NCI-H524 (cell line): ENCODE results near the gene CCDC38.

Experiments used
- DNase-seq, 2 experiments: peaks; one replicate each; lab custom pipeline; 2025; lab: John Stamatoyannopoulos, UW

CCDC38 gene

GRCh38 chr12:95960241-95960640, 17.8 kb upstream of the CCDC38 start:
- no peak for DNase-seq

GRCh38 chr12:95959107-95959506, 16.7 kb upstream of the CCDC38 start:
- DNase-seq: peak; percentile 4 to 46

GRCh38 chr12:95956557-95957145, 14.2 kb upstream of the CCDC38 start:
- DNase-seq: no peak

- DNase-seq: no peak
These were observed 13.2 kb upstream of the CCDC38 start for GRCh38 chr12:95955549-95956159.

GRCh38 chr12:95953000-95953399, 10.6 kb upstream of the CCDC38 start:
- no peak for DNase-seq

GRCh38 chr12:95951515-95951914, 9.1 kb upstream of the CCDC38 start:
- no peak for DNase-seq

GRCh38 chr12:95949477-95950206, 7.2 kb upstream of the CCDC38 start:
- no peak for DNase-seq

GRCh38 chr12:95944108-95944704, 1.8 kb upstream of the CCDC38 start:
- DNase-seq: no peak

- DNase-seq: peak in 1 of 2 experiments; percentile 61
These were observed 972 bp upstream of the CCDC38 start, which contains the start of gene AMDHD1 for GRCh38 chr12:95943330-95943842. TSS of gene AMDHD1 (plus strand) at chr12:95943331. CDS start at chr12:95943399, 68 bp downstream.

- peak in 1 of 2 experiments; percentile 52 for DNase-seq
These were observed 302 bp downstream of the CCDC38 start for GRCh38 chr12:95942101-95942523.

GRCh38 chr12:95940514-95940913, 1.9 kb downstream of the CCDC38 start:
- no peak for DNase-seq

GRCh38 chr12:95922231-95922630, 20.2 kb downstream of the CCDC38 start:
- no peak for DNase-seq

- DNase-seq: no peak
These were observed 23.3 kb downstream of the CCDC38 start for GRCh38 chr12:95919110-95919509.

GRCh38 chr12:95918194-95918993, 24.0 kb downstream of the CCDC38 start:
- DNase-seq: peak; percentile 49 to 68

- DNase-seq: no peak
These were observed 32.5 kb downstream of the CCDC38 start for GRCh38 chr12:95909871-95910270.

- DNase-seq: no peak
These were observed 33.8 kb downstream of the CCDC38 start for GRCh38 chr12:95908573-95908972.

GRCh38 chr12:95898081-95898480, 44.3 kb downstream of the CCDC38 start:
- DNase-seq: no peak

- DNase-seq: no peak
These were observed 45.6 kb downstream of the CCDC38 start for GRCh38 chr12:95896846-95897245.

GRCh38 chr12:95890958-95891357, 51.5 kb downstream of the CCDC38 start:
- no peak for DNase-seq

- no peak for DNase-seq
These were observed 55.1 kb downstream of the CCDC38 start for GRCh38 chr12:95887311-95887710.

GRCh38 chr12:95884998-95885397, 57.4 kb downstream of the CCDC38 start:
- DNase-seq: no peak

GRCh38 chr12:95882873-95883272, 59.5 kb downstream of the CCDC38 start:
- no peak for DNase-seq
